SU-DHL-6 (cell line): ENCODE data around the gene AGBL4.

ENCODE experiments used
- H2AFZ ChIP-seq: fragments of 200-600 bp; sonication (generic); 2 replicates; pipeline ENCODE4 v1.6.1; 2014; ENCODE audit warnings: low read depth, mild to moderate bottlenecking, moderate library complexity, mixed read lengths, antibody characterized with exemption, low read length; ENCODE audit not compliant: severe bottlenecking
- H3F3A ChIP-seq: fragments of 200-600 bp; shearing (Covaris generic); 2 replicates; pipeline ENCODE4 v1.6.0; 2016; ENCODE audit warnings: antibody characterized with exemption, mild to moderate bottlenecking; ENCODE audit not compliant: insufficient read depth
- H3K27ac ChIP-seq: fragments of 200-600 bp; sonication (generic); 2 replicates; pipeline ENCODE4 v1.5.1; 2016; ENCODE audit warnings: low read depth, mild to moderate bottlenecking, low read length, moderate library complexity, mixed read lengths
- H3K27me3 ChIP-seq: fragments of 200-600 bp; sonication (generic), shearing (Covaris generic); 2 replicates; pipeline ENCODE4 v1.6.0; 2014; ENCODE audit warnings: mild to moderate bottlenecking, low read length
- H3K36me3 ChIP-seq: fragments of 200-600 bp; sonication (generic); 2 replicates; pipeline ENCODE4 v1.6.1; 2014; ENCODE audit warnings: mild to moderate bottlenecking, low read length, mixed read lengths
- H3K4me2 ChIP-seq: fragments of 300-600, 200-600 bp; shearing (Covaris generic), sonication (generic); 2 replicates; pipeline ENCODE4 v1.6.0; 2014; ENCODE audit warnings: low read length, low read depth, mild to moderate bottlenecking; ENCODE audit not compliant: poor library complexity, severe bottlenecking
- H3K4me3 ChIP-seq: fragments of 200-600 bp; sonication (generic); 2 replicates; pipeline ENCODE4 v1.5.1; 2014; ENCODE audit warnings: antibody characterized with exemption, low read length, mild to moderate bottlenecking, mixed read lengths; ENCODE audit not compliant: insufficient read depth, poor library complexity, severe bottlenecking
- H3K79me2 ChIP-seq: fragments of 200-600 bp; sonication (generic); 2 replicates; pipeline ENCODE4 v1.6.1; 2014; ENCODE audit warnings: mild to moderate bottlenecking, low read length, moderate library complexity; ENCODE audit not compliant: insufficient read depth
- H3K9ac ChIP-seq: fragments of 200-600 bp; sonication (generic); 2 replicates; pipeline ENCODE4 v1.7.0; 2014; ENCODE audit warnings: mild to moderate bottlenecking, low read length
- H3K9me2 ChIP-seq: fragments of 200-600 bp; sonication (generic); replicated peaks from 2 replicates; pipeline ENCODE4 v1.6.1; 2014; ENCODE audit warnings: low read length; ENCODE audit not compliant: insufficient read depth
- H3K9me3 ChIP-seq: fragments of 200-600 bp; sonication (generic); 2 replicates; pipeline ENCODE4 v1.6.1; 2014; ENCODE audit warnings: low read length, mixed read lengths; ENCODE audit not compliant: insufficient read depth
- H4K20me1 ChIP-seq: fragments of 200-600 bp; sonication (generic); 2 replicates; pipeline ENCODE4 v1.6.1; 2014; ENCODE audit warnings: low read depth, mild to moderate bottlenecking, antibody characterized with exemption, low read length, moderate library complexity, mixed read lengths
- CTCF ChIP-seq: fragments of 200-600 bp; sonication (generic); IDR thresholded peaks from one replicate; pipeline ENCODE4 v1.5.1; 2017; ENCODE audit warnings: antibody characterized with exemption, mild to moderate bottlenecking, low read length, moderate library complexity; ENCODE audit not compliant: insufficient read depth, poor library complexity, severe bottlenecking
- EZH2phosphoT487 ChIP-seq: fragments of 200-600 bp; sonication (generic), shearing (Covaris generic); conservative IDR thresholded peaks from 2 replicates; pipeline ENCODE4 v1.6.1; 2018; ENCODE audit warnings: mild to moderate bottlenecking, antibody characterized with exemption, low read length, moderate library complexity, mixed read lengths

The AGBL4 gene

GRCh38 chr1:48680411-48681035, 1343.2 kb downstream of the AGBL4 start:
- no peak overlapping the region for H2AFZ ChIP-seq
- no peak overlapping the region for H3K4me3 ChIP-seq
- no peak overlapping the region for H3K27ac ChIP-seq
- H3K9me2 ChIP-seq: no peaks in the 10 kb centered on the region
- no peak overlapping the region for H3K4me2 ChIP-seq
- H3K9ac ChIP-seq: no peak overlapping the region
- no peaks in the 10 kb centered on the region for H3K9me3 ChIP-seq
- no peaks in the 10 kb centered on the region for H4K20me1 ChIP-seq
- H3K27me3 ChIP-seq: no peaks in the 10 kb centered on the region
- no peaks in the 10 kb centered on the region for H3F3A ChIP-seq
- H3K36me3 ChIP-seq: no peaks in the 10 kb centered on the region
- no peaks in the 10 kb centered on the region for H3K79me2 ChIP-seq
- TF ChIP-seq CTCF (no peak), EZH2phosphoT487 (no peak)

- Histone ChIP-seq H3F3A (no peaks in the 10 kb centered on the region), H3K9me2 (no peaks in the 10 kb centered on the region), H3K27ac (no peak overlapping the region), H3K79me2 (no peaks in the 10 kb centered on the region), H3K36me3 (no peaks in the 10 kb centered on the region), H3K9ac (no peak overlapping the region), H4K20me1 (no peaks in the 10 kb centered on the region), H3K27me3 (no peaks in the 10 kb centered on the region), H3K4me3 (no peak overlapping the region), H3K9me3 (no peaks in the 10 kb centered on the region), H3K4me2 (no peak overlapping the region), H2AFZ (no peak overlapping the region)
- no peak for TF ChIP-seq EZH2phosphoT487
- TF ChIP-seq CTCF: no peak
Measured at GRCh38 chr1:48679859-48680258, 1343.9 kb downstream of the AGBL4 start.

- H2AFZ ChIP-seq: no peak overlapping the region
- TF ChIP-seq CTCF (no peak), EZH2phosphoT487 (no peak)
- H3K27ac ChIP-seq: no peak overlapping the region
- H3K36me3 ChIP-seq: no peaks in the 10 kb centered on the region
- H4K20me1 ChIP-seq: no peaks in the 10 kb centered on the region
- no peak overlapping the region for H3K4me2 ChIP-seq
- no peaks in the 10 kb centered on the region for H3K9me3 ChIP-seq
- no peaks in the 10 kb centered on the region for H3K9me2 ChIP-seq
- H3F3A ChIP-seq: no peaks in the 10 kb centered on the region
- H3K4me3 ChIP-seq: no peak overlapping the region
- no peak overlapping the region for H3K9ac ChIP-seq
- no peaks in the 10 kb centered on the region for H3K27me3 ChIP-seq
- no peaks in the 10 kb centered on the region for H3K79me2 ChIP-seq
Measured at GRCh38 chr1:48678710-48679505, 1344.8 kb downstream of the AGBL4 start.
